Measurements from ENCODE around the gene PARP1.

The PARP1 gene

GRCh38 chr1:226384717-226385116, 23.2 kb downstream of the PARP1 start:
- FAIRE-seq (no peak), DNase-seq (ENCODE audit: insufficient read length, low spot score) (no peak)
- TF ChIP-seq POU2F2 (IDR thresholded peaks at IDR 0.05; ENCODE audit: low read depth, low read length) (no peak), TAF1 (IDR thresholded peaks at IDR 0.05; ENCODE audit: low read depth, low read length) (no peak), SPI1 (IDR thresholded peaks at IDR 0.05; ENCODE audit: low read depth, low read length) (no peak), PAX5 (IDR thresholded peaks at IDR 0.05; ENCODE audit: insufficient read depth, low read length, severe bottlenecking) (no peak), POLR2A (IDR thresholded peaks at IDR 0.05; ENCODE audit: low read depth, low read length) (no peak), POLR2AphosphoS5 (IDR thresholded peaks at IDR 0.05; ENCODE audit: low read depth, low read length) (no peak)

- FAIRE-seq: no peak
- DNase-seq (ENCODE audit: insufficient read length, low spot score): no peak
- TF ChIP-seq POU2F2 (IDR thresholded peaks at IDR 0.05; ENCODE audit: low read depth, low read length) (no peak), TAF1 (IDR thresholded peaks at IDR 0.05; ENCODE audit: low read depth, low read length) (no peak), POLR2A (IDR thresholded peaks at IDR 0.05; ENCODE audit: low read depth, low read length) (no peak), SPI1 (IDR thresholded peaks at IDR 0.05; ENCODE audit: low read depth, low read length) (no peak), PAX5 (IDR thresholded peaks at IDR 0.05; ENCODE audit: insufficient read depth, low read length, severe bottlenecking) (no peak), POLR2AphosphoS5 (IDR thresholded peaks at IDR 0.05; ENCODE audit: low read depth, low read length) (no peak)
Observed at GRCh38 chr1:226384040-226384439, 23.9 kb downstream of the PARP1 start.

- DNase-seq (ENCODE audit: insufficient read length, low spot score) (no peak), FAIRE-seq (no peak)
- no peak for TF ChIP-seq POLR2A (IDR thresholded peaks at IDR 0.05; ENCODE audit: low read depth, low read length)
- TF ChIP-seq SPI1 (IDR thresholded peaks at IDR 0.05; ENCODE audit: low read depth, low read length): no peak
Observed at GRCh38 chr1:226382030-226382429, 25.9 kb downstream of the PARP1 start.

GRCh38 chr1:226381226-226381998, 26.5 kb downstream of the PARP1 start:
- FAIRE-seq (no peak), DNase-seq (ENCODE audit: insufficient read length, low spot score) (no peak)
- TF ChIP-seq TAF1 (IDR thresholded peaks at IDR 0.05; ENCODE audit: low read depth, low read length) (no peak), POLR2AphosphoS5 (IDR thresholded peaks at IDR 0.05; ENCODE audit: low read depth, low read length) (no peak), POU2F2 (IDR thresholded peaks at IDR 0.05; ENCODE audit: low read depth, low read length) (no peak), POLR2A (IDR thresholded peaks at IDR 0.05; ENCODE audit: low read depth, low read length) (no peak)

- DNase-seq (ENCODE audit: insufficient read length, low spot score) (no peak), FAIRE-seq (no peak)
- no peak for TF ChIP-seq POLR2A (IDR thresholded peaks at IDR 0.05; ENCODE audit: low read depth, low read length)
- TF ChIP-seq POLR2AphosphoS5 (IDR thresholded peaks at IDR 0.05; ENCODE audit: low read depth, low read length): no peak
- no peak for TF ChIP-seq SPI1 (IDR thresholded peaks at IDR 0.05; ENCODE audit: low read depth, low read length)
- no peak for TF ChIP-seq TAF1 (IDR thresholded peaks at IDR 0.05; ENCODE audit: low read depth, low read length)
- no peak for TF ChIP-seq POU2F2 (IDR thresholded peaks at IDR 0.05; ENCODE audit: low read depth, low read length)
- no peak for TF ChIP-seq PAX5 (IDR thresholded peaks at IDR 0.05; ENCODE audit: insufficient read depth, low read length, severe bottlenecking)
Observed at GRCh38 chr1:226378071-226378470, 29.8 kb downstream of the PARP1 start.

GRCh38 chr1:226376300-226376699, 31.6 kb downstream of the PARP1 start:
- FAIRE-seq (no peak), DNase-seq (ENCODE audit: insufficient read length, low spot score) (no peak)
- TF ChIP-seq POLR2A (IDR thresholded peaks at IDR 0.05; ENCODE audit: low read depth, low read length) (no peak), TAF1 (IDR thresholded peaks at IDR 0.05; ENCODE audit: low read depth, low read length) (no peak), POLR2AphosphoS5 (IDR thresholded peaks at IDR 0.05; ENCODE audit: low read depth, low read length) (no peak), POU2F2 (IDR thresholded peaks at IDR 0.05; ENCODE audit: low read depth, low read length) (no peak), SPI1 (IDR thresholded peaks at IDR 0.05; ENCODE audit: low read depth, low read length) (no peak), PAX5 (IDR thresholded peaks at IDR 0.05; ENCODE audit: insufficient read depth, low read length, severe bottlenecking) (no peak)

GRCh38 chr1:226373376-226373775, 34.5 kb downstream of the PARP1 start:
- FAIRE-seq: no peak

GRCh38 chr1:226372885-226373284, 35.0 kb downstream of the PARP1 start:
- DNase-seq (ENCODE audit: insufficient read length, low spot score): no peak
- no peak for FAIRE-seq
- no peak for TF ChIP-seq TAF1 (IDR thresholded peaks at IDR 0.05; ENCODE audit: low read depth, low read length)
- TF ChIP-seq SPI1 (IDR thresholded peaks at IDR 0.05; ENCODE audit: low read depth, low read length): no peak
- no peak for TF ChIP-seq POU2F2 (IDR thresholded peaks at IDR 0.05; ENCODE audit: low read depth, low read length)
- no peak for TF ChIP-seq POLR2A (IDR thresholded peaks at IDR 0.05; ENCODE audit: low read depth, low read length)
- TF ChIP-seq POLR2AphosphoS5 (IDR thresholded peaks at IDR 0.05; ENCODE audit: low read depth, low read length): no peak
- TF ChIP-seq PAX5 (IDR thresholded peaks at IDR 0.05; ENCODE audit: insufficient read depth, low read length, severe bottlenecking): no peak

More at GRCh38 chr1:226373376-226373775, 34.5 kb downstream of the PARP1 start:
- DNase-seq (ENCODE audit: insufficient read length, low spot score): no peak
- TF ChIP-seq POLR2A (IDR thresholded peaks at IDR 0.05; ENCODE audit: low read depth, low read length) (no peak), SPI1 (IDR thresholded peaks at IDR 0.05; ENCODE audit: low read depth, low read length) (no peak), TAF1 (IDR thresholded peaks at IDR 0.05; ENCODE audit: low read depth, low read length) (no peak), POLR2AphosphoS5 (IDR thresholded peaks at IDR 0.05; ENCODE audit: low read depth, low read length) (no peak), PAX5 (IDR thresholded peaks at IDR 0.05; ENCODE audit: insufficient read depth, low read length, severe bottlenecking) (no peak), POU2F2 (IDR thresholded peaks at IDR 0.05; ENCODE audit: low read depth, low read length) (no peak)

GRCh38 chr1:226371866-226372490, 35.9 kb downstream of the PARP1 start:
- FAIRE-seq (no peak), DNase-seq (ENCODE audit: insufficient read length, low spot score) (no peak)
- TF ChIP-seq POU2F2 (IDR thresholded peaks at IDR 0.05; ENCODE audit: low read depth, low read length) (no peak), SPI1 (IDR thresholded peaks at IDR 0.05; ENCODE audit: low read depth, low read length) (no peak), POLR2A (IDR thresholded peaks at IDR 0.05; ENCODE audit: low read depth, low read length) (no peak), PAX5 (IDR thresholded peaks at IDR 0.05; ENCODE audit: insufficient read depth, low read length, severe bottlenecking) (no peak), POLR2AphosphoS5 (IDR thresholded peaks at IDR 0.05; ENCODE audit: low read depth, low read length) (no peak), TAF1 (IDR thresholded peaks at IDR 0.05; ENCODE audit: low read depth, low read length) (no peak)

Measured in GM12891 (cell line).